Inflammatory macrophage treated with lipopolysaccharide for 1 hour (primary cell): ENCODE results near the gene CTIF.

ENCODE experiments used
- DNase-seq, 2 donors: peaks; one replicate each; pipeline ENCODE4 v3.0.0-alpha.2; 2020 to 2022

CTIF gene

DNA sequence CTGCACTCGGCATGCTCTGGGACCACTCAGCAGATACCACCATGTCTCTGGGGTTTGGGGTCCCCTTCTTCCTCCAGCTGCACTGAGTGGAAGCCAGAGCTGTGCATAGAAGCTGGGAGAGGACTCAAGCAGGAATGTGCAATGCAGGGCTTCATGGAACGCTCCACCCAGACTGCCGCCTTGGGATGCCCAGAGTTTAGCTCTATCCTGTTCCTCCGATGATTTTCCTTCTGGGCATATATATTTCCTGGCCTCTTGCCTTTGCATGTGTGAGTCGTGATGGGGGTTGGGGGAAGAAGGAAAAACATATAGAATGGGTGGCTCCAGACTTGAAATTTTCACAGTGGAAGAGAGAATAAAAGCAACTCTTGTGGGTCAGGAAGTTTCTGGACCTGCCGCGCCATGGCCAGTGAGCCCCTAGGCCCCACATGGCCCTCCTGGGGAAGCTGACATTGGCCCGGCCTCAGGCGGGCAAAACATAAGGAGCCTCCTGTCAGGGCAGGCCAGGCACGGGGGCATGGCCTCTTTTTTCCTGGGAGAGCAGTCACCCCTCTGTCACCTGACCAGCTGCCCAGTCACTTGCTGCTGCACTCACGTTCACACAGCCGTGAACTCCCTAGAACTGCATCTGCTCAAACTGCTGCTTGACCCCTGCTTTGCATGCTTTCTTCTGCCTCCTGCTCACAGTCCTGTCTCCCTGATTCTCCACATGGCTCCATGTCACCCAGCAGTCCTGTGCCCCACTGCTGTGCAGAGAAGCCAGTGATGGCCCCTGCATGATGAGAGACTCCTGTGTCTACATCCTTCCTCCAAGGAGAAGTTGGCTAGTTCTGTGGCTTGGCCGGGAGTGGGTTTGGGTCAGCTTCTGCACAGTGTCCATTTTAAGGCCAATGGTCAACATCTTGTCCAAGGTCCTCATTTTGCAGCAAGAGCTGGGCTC lies 197.8 kb downstream of the CTIF start:
- DNase-seq: no peak

DNA sequence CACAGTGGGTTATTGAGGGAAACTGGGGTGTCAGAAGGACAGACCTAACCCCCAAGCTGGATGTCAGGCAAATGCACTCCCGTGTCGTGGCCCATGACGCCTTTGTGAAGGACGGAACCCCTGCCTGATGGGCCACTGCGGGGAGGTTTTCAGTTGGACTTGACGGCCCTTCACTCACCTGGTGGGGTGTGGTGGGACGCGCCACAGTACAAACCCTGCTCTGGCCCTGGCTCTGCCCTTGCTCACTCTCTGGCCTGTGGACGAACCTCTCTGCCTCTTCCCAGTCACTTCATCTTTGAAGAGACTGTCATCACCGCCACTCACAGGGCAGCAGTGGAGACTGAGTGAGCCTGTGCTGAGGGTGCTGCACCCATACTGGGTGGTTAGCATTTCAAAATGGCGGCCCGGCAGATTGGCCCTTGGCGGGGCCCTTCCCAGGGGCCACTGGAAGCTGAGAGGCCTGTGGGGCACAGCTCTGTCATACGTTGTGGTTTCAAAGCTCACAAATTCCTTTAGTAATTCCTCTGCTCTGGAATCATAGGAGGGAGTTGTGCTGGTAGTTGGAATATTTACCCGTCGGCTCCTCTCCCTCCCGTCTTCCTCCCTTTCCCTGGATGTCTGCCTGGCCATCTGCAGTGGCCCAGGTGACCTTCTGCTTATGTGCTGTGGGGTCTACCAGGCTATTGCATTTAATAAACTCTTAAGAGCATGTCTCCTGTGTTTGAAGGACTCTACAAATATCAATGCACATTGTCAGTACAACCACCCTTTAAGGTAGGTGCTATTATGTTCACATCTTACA lies 200.6 kb downstream of the CTIF start:
- DNase-seq: no peak

DNA sequence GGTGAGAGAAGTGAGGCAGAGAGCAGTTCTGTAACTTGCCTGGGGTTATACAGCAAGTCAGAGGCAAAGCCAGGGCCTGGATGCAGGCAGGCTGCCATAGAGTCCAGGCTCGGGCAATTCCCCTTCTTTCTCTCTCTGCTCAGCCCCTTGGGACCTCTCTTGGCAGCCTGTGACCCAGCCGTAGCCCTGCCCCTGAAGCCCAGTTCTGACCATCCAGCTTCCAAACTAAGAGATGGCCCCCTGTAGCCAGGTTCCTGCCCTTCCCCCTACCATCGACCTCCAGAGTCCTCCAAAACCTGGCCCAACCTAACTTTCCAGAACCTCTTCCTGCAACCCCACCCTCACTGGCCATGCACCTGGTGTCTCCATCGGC lies 201.2 kb downstream of the CTIF start:
- DNase-seq: no peak

DNA sequence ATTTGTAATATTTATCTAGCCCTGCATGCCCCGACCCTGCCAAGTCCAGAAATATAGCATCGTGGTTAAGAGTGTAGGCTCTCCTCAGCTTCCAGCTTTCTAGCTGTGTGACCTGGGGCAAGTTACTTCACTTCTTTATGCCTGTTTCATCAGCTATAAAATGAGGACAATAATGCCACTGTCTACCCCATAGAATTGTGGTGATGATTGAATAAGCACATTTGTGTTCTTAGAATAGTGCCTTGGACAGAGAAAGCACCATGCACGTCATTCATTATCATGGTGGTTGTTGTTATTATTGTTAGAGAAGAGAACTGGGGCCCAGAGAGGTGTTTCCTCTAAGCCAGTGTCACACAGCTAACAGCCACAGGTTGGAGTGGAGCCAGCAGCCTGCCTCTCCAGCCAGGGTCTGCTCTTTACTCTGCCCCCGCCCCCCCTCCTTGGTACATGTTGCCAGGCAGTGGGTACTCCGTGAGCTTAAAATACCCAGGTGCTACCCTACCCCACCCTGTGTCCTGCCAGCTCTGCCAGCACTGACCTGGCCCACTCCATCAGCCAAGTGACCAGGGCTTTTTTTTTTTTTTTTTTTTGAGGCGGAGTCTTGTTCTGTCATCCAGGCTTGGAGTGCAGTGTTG lies 202.1 kb downstream of the CTIF start:
- no peak for DNase-seq

DNA sequence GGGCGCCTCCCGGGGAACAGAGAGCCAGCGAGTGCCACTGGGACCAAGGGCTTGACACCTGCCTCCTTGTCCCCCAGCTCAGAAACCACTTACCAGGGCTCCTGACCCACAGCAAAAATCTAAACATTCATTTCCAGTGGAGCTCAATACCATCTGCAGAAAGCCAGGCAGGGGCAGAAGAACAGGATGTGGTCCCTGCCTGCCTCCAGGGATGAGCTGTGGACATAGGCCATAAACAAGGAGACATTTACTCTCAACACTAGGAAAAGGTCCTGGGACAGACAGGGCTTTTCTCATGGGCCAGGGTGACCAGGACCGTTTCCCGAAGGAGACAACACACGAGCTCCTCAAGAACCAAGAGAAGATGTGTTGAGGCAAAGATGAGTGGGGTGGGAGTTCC lies 203.0 kb downstream of the CTIF start:
- no peak for DNase-seq

DNA sequence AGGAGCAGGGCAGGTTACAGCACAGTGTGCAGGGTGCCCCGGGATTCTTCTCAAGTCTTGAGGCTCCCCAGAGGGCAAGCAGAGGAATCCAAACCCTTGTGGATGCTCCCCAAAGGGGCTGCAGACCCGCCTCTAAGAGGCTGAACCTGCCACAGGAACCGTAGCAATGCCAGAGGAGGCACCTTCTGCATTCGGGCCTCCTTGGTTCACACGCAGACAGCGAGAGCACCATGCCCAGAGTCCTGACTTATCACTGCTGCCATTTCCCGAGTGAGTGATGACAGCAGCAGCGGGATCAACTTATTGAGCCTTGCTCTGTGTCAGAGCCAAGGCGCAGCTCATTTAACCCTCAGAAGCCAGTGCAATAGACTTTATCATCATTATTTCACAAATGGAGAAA lies 203.5 kb downstream of the CTIF start:
- DNase-seq: no peak

DNA sequence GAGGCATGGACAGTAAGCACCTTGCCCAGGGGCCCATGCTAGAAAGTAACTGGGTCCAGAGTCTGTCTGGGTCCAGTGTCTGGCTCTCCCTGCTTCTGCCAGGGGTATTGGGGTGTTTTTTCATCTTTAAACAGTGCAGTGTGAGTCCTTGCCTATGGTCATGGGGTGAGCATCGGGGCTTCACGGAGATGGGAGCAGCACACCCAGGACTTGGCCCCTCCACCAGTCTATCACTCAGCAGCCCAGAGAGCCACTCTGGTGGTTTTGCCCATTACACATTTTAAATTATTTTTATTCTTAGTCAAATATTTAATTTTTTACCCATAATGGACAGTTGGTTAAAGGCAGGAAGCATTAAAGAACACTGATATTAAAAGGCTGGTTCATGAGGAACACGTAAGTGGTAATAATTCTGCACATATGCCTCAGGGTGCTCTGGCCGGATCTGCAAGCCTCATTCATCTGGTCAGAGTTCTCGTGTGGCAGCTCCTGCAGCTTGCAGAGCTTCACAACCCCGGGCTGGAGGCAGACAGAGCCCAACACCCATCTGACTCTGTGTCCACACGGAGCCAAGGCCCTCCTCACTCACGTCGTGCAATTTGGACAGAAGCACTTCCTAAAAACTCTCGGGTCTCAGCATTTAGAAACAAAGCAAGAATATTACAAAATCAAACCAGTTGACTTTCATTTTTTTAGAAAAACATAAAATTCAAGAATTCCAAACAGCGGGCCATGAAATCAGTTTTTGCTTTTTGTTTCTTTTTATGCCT lies 204.1 kb downstream of the CTIF start:
- peak; percentile 79 to 87 for DNase-seq

DNA sequence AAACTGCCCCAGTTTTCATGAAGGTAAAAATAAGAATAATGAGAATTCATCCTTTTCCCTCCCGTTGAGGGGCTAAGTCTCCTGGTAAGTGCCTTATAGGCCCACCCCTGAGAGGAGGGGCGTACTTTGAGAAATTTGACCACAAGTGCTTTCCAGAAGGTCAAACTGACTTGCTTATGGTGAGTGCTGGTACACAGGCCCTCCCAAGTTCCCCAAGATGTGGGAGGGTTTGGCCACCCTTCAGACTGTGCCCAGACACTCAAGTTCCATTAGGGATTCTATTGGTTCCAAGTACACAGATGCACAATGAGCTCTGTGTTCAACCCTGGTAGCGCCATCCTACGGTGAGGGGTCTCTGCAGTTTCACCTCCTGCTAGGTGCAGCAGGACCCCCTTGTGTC lies 205.1 kb downstream of the CTIF start:
- DNase-seq: peak in 1 of 2 donors; percentile 14

DNA sequence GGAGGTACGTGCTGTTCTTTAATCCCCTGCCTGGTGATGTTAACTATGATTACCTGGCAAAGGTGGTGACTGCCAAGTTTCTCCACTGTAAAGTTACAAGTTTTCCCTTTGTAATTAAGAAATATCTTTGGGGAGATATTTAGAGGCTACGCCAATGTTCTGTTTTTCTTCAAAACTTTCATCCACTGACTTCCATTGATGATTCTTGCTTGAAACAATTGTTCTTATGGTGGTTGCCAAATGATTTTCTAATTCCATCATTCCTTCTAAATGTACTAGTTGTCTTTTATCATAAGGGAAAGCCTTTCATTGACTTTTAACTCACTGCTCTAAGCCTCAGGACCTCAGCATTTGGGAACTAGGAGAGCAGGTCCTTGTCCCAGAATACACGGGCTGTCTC lies 206.5 kb downstream of the CTIF start:
- no peak for DNase-seq

DNA sequence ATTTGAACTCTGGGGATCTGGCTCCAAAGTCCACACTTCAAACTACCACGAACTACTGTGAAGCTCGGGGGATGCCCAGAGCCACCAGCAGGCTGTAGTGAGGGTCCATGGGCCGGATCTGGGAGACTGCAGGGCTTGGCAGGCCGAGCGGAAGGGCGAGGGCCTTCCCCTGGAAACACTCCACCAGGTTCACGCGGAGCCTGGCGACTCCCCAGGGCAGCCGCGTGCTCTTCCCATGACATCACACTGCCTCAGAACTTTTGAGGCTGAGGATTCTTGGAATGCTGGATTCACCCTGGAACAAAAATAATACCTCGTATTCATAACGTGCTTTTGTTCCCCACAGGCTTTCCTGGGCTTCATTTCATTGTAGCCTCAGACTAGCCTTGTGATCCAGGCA lies 210.9 kb downstream of the CTIF start:
- no peak for DNase-seq

DNA sequence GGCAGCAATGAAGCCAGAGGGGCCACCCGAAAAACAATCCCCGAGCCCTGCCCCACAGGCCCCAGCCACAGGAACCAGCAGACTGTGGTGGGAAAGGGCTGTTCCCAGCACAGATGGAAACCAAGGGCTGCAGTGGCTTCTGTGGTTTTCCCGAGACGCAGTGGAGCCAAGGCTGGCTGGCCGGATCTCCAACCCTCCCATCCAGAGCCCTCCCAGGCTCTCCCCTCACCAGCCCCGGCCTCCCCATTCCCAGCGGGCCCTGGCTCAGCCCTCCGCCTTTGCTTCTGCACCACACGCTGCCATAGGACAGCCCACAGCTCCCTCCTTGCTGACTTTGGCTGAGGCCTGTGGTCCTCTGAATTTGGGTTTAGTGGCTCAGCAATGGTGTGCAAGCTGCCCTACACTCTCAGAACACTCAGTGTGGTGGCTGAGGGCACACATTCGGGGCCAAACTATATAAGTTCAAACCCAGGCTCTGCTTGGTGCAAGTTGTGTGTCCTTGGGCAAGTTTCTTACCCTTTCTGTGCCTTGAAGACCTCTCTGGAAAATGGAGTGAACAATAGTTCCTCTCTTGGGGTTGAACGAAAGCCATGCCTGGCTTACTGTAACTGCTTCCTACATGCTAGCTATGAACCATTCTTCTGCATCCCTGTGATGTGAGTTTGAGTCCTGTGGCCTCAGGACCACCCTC lies 211.8 kb downstream of the CTIF start:
- DNase-seq: no peak

DNA sequence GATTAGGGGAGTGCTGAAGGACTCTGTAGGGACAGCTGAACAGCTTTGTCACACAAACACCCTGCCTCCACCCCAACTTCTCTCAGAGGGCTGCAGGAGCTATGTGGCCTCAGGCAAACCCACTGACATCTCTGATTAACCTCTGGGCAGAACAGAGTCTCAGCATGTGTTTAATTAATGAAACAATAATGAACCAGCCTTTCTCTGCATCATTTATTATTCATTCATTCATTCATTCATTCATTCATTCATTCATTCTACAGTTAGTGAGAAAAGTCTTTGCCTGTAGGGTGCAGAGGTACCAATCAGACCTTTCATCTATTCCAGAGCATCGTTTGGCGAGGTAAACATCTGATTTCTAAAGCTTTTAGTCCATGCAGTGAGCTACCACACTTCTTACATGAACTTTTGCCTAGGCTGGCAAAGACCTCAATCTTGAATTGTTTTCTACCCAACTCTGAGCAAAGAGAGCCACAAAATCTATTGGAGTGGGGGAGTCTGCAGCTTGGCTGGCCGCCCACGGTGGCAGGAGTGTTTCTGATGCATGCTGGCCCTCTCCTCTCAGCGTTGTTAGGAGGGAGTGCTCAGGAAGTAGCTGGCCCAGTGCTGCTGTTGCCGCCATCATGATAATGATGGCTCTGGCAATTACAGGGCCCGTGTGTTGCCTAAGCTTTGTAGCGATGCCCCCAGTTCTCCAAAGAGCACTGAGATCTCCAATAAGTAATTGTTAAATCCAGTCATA lies 213.1 kb downstream of the CTIF start:
- no peak for DNase-seq

DNA sequence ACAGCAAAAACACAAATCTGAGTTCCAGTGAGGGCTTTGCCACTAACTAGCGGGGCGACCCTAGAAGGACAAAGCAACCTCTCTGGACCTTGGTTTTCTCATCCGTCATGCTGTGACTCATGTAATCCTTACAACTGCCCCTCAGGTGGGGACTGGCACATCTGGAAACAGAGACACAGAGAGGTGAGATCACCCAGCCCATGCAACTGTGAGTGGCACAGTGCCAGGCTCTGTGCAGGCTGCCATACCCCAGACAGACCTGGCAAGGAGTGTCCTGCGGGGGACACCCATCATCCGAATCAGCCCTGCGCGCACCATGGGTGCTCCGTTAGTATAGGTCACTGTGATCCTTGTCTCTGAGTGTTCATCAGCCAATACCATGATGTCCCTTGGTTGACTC lies 213.6 kb downstream of the CTIF start:
- DNase-seq: no peak

DNA sequence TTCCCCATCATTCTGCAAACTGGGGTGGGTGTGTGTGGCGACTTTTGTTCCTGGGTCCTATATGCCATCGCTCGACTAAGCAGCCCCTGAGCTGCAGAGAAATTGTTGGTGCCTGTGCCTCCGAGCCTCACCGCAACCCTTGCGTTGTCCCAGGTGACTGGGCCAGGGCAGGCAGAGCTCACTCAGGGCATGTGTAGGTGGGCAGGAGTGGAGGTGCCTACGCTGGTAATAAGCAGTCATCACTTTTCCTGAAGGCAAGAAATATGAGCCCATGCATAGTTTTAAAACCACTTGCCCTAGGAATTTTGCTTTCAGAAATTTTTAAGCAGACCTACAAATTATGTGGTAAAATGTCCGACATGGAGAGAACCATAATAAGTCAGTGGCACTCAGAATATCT lies 214.1 kb downstream of the CTIF start:
- no peak for DNase-seq

DNA sequence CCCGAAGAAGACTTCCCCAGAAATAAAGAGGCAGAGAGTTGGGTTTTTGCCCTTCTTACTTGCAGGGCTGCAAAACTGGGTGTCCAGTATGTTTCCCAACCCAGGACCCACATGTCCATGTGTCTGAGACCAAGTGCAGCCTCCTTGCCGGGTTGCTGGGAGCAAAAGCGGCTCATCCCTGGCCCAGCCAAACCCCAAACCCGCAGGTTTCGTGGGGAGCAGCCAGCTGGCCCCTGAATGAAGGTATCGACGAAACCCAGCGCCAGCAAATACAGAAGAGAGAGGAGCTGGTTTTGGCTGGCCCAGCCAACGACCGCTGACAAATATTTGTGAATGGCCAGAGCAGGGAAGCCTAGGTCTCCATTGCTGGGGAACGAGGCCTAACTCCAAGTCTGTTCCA lies 214.9 kb downstream of the CTIF start:
- no peak for DNase-seq

DNA sequence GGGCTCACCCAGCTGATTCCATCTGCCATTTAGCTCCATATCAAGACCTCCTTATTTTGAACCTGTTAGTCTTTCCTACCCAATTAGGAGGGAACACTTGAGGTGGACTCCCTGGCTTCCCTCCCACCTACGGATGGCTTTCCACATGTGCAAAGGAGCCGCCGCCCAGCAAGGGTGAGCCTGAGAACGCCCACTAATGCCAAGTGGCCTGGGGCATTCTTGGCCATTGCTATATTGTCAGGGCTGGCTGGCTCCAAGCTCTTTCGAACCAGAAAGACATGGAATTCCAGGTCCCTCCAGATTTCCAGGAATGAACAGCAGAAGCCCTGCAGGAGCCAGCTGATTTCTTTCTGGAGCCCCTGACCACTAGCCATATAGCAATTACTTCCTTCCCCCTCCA lies 215.7 kb downstream of the CTIF start:
- no peak for DNase-seq

DNA sequence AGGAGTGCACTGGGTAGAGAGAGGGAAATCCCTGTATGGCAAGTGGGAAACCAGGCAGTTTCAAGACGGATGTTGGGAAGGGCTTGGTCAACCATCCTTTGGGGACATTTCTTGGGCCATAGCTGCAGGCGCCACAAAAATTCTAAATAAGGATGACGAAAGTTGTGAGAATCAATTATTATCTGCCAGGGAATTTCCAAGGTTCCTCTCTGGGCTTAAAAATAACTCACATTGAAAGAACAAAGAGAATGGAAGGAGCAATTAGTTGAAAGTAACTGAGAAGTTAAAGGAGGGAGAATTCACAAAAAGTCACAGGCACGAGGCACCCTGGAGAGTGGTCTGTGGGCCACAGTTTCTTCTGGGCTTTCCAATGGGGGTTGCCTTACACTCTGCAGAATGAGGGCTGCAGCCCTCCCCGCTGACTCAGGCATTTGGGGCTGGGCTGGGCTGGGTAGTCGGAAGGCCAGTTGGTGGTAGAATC lies 216.2 kb downstream of the CTIF start:
- DNase-seq: peak; percentile 37 to 64

DNA sequence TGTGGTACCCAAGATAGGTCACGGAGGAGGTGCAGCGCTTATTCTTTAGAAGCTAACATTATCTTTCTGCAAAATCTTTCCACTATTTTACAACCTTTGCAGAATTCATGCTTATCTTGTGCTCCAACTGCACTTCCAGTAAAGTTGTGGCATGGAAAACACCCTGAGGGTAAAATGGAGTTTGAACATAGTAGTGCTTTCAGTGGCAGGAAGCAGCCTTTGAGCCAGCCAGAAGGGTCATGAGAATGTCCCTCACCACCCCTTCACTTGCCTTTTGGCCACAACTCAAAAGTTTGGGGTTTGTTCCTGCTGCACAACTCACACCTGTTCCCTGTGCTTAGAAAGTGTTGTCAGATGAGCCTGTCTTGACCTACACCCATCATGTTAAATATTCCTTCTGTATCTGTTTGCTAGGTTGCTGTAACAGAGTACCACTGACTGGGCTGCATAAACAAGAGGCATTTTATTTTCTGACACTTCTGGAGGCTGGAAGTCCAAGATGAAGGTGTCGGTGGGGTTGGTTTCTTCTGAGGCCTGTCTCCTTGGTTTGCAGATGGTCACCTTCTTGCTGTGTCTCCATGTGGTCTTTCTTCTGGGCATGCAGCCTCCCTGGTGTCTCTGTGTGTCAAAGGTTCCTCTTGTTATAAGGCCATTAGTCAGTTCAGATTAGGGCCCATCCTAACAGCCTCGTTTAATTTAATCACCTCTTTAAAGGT lies 217.8 kb downstream of the CTIF start:
- no peak for DNase-seq

DNA sequence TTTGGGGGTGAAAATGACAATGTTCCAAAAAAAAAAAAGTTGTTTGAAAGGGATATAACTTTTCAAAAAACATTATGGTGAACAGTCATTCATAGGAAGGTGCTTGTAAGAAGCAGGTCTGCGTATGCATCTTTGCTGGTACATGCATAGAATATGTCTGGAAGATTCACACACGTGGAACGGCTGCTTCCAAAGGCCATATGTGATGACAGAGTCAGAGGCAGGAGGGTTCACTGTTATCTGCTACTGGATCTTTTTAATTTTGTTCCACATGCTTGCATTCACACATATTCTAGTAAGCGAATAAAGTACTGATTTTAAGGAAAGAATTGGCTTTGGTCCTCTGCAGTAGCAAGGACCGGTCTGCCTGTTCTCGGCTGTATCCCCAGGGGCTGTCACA lies 218.5 kb downstream of the CTIF start:
- no peak for DNase-seq

DNA sequence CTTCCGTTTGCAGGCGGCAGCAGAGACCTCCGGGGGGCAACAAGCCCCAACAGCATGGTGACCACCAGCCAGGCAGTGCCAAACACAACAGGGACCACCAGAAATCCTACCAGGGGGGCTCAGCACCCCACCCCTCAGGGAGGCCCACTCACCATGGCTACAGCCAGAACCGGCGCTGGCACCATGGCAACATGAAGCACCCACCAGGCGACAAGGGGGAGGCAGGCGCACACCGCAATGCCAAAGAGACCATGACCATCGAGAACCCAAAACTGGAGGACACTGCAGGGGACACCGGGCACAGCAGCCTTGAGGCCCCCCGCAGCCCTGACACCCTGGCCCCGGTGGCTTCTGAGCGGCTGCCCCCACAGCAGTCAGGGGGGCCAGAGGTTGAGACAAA lies 219.1 kb downstream of the CTIF start:
- DNase-seq: no peak

DNA sequence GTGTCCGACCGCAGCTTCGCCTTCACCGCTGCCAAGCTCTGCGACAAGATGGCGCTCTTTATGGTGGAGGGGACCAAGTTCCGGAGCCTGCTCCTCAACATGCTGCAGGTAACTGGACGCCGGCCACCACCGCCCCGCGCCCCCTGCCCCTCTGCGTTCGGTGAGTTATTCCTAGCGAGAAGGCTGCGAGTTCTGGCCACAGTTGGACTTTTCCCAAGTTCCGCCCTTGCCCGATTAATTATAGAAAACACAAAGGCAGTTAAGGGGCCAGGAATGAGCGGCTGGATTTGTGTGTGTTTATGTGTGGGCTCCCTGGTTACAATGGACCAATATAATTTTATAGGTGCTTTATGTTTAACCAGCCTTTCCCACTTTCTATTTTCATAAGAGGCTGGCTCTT lies 222.8 kb downstream of the CTIF start:
- no peak for DNase-seq
